HS-5 (cell line): ENCODE data around the gene SPEM3.

Experiments used
- DNase-seq: peaks from one replicate; pipeline ENCODE4 v3.0.0-alpha.2; 2012; ENCODE audit warnings: low read depth

The SPEM3 gene

GRCh38 chr17:7421186-7421585 is 7.5 kb upstream of the SPEM3 start:
- DNase-seq = no peak

GRCh38 chr17:7423679-7424078 is 5.0 kb upstream of the SPEM3 start:
- no peak for DNase-seq

GRCh38 chr17:7425316-7425715 is 3.3 kb upstream of the SPEM3 start, which contains the start of gene SPEM2:
Gene SPEM2 (plus strand): TSS chr17:7425616. CDS start chr17:7425689, 73 bp downstream.
- no peak for DNase-seq

- DNase-seq = no peak
Measured at GRCh38 chr17:7425756-7426155, 2.9 kb upstream of the SPEM3 start.

- DNase-seq = no peak
Measured at GRCh38 chr17:7426203-7426863, 2.3 kb upstream of the SPEM3 start.

- DNase-seq = no peak
Measured at GRCh38 chr17:7426896-7427489, 1.7 kb upstream of the SPEM3 start.

- DNase-seq = no peak
Measured at GRCh38 chr17:7427549-7427948, 1.1 kb upstream of the SPEM3 start.

GRCh38 chr17:7429722-7430121 is 1.1 kb downstream of the SPEM3 start:
- no peak for DNase-seq

GRCh38 chr17:7431231-7431630 is 2.6 kb downstream of the SPEM3 start:
- DNase-seq = no peak

- no peak for DNase-seq
Measured at GRCh38 chr17:7432296-7432695, 3.6 kb downstream of the SPEM3 start.

GRCh38 chr17:7435676-7436555 is 7.3 kb downstream of the SPEM3 start:
- no peak for DNase-seq

GRCh38 chr17:7436556-7437368 is 8.1 kb downstream of the SPEM3 start:
- no peak for DNase-seq

GRCh38 chr17:7437369-7437863 is 8.8 kb downstream of the SPEM3 start:
- DNase-seq = no peak

GRCh38 chr17:7437950-7438614 is 9.4 kb downstream of the SPEM3 start:
- DNase-seq = no peak

- DNase-seq = no peak
Measured at GRCh38 chr17:7438656-7439460, 10.2 kb downstream of the SPEM3 start.

GRCh38 chr17:7439462-7440112 is 10.9 kb downstream of the SPEM3 start, which contains the start of gene FGF11:
Gene FGF11 (plus strand): TSS chr17:7439512. CDS start chr17:7439621, 109 bp downstream.
- no peak for DNase-seq

GRCh38 chr17:7440113-7440833 is 11.6 kb downstream of the SPEM3 start:
- DNase-seq = no peak

GRCh38 chr17:7440834-7441195 is 12.2 kb downstream of the SPEM3 start:
- no peak for DNase-seq

- DNase-seq = no peak
Measured at GRCh38 chr17:7441266-7441665, 12.6 kb downstream of the SPEM3 start.
